Kidney (tissue), 14 donors: ENCODE results near the gene TTC23. TPM values are rescaled to one million over a fixed set of nuclear protein-coding genes. Genes with fewer than 3 reads are reported as not detected.

Experiments used
- DNase-seq, 5 donors: peaks; one replicate each; pipeline ENCODE4 v3.0.0-alpha.2; 2013 to 2020
- FAIRE-seq: peaks from 2 replicates; lab custom pipeline; 2012; peaks lifted over from hg19 to GRCh38; lab: Jason Lieb, UNC
- H3K27ac ChIP-seq, 2 donors: one replicate each; pipeline ENCODE4 v1.7.0; 2013; ENCODE audit warnings: low read depth in 2 of 2, low read length in 2 of 2, inconsistent platforms in 1 of 2
- H3K27me3 ChIP-seq: one replicate; pipeline ENCODE4 v1.7.1; 2013; ENCODE audit warnings: low read length, inconsistent platforms; ENCODE audit not compliant: control insufficient read depth, insufficient read depth
- H3K36me3 ChIP-seq, 3 donors: one replicate each; pipeline versions ENCODE4 v1.7.0 to v1.7.1; 2013; ENCODE audit warnings: low read length in 3 of 3, control low read depth in 1 of 3, inconsistent platforms in 1 of 3; ENCODE audit not compliant: insufficient read depth in 3 of 3, control insufficient read depth in 2 of 3
- H3K4me1 ChIP-seq, 3 donors: one replicate each; pipeline versions ENCODE4 v1.7.0 to v1.7.1; 2013; ENCODE audit warnings: low read length in 3 of 3, inconsistent platforms in 1 of 3, low read depth in 1 of 3; ENCODE audit not compliant: control insufficient read depth in 2 of 3, insufficient read depth in 2 of 3
- H3K4me3 ChIP-seq, 3 donors: one replicate each; pipeline versions ENCODE4 v1.7.0 to v1.8.1; 2013; ENCODE audit warnings: low read length in 3 of 3, control low read depth in 1 of 3, inconsistent platforms in 1 of 3
- H3K9ac ChIP-seq, 3 donors: one replicate each; pipeline versions ENCODE4 v1.7.0 to v1.7.1; 2013; ENCODE audit warnings: low read length in 3 of 3, control low read depth in 1 of 3, inconsistent platforms in 1 of 3
- H3K9me3 ChIP-seq, 3 donors: one replicate each; pipeline versions ENCODE4 v1.7.0 to v1.7.1; 2013; ENCODE audit warnings: low read length in 3 of 3, control low read depth in 1 of 3, inconsistent platforms in 1 of 3; ENCODE audit not compliant: control insufficient read depth in 2 of 3, insufficient read depth in 1 of 3
- CTCF ChIP-seq: IDR thresholded peaks from 3 replicates; pipeline ENCODE4 v1.5.1; 2012; ENCODE audit warnings: mild to moderate bottlenecking, moderate library complexity, borderline replicate concordance; ENCODE audit not compliant: insufficient read depth; ENCODE audit errors: extremely low read depth
- intact Hi-C: fragments of 100-400 bp; cut with DNase I; formaldehyde crosslinking; loops from one replicate; pipeline ENCODE4 v1.11.1; 2022
- polyA plus RNA-seq: library from polyadenylated mRNA; stranded (reverse); fragments of 350-450 nt; fragmentation: Illumina TruSeq; extraction: RNeasy Lipid Tissue Mini Kit (QIAGEN cat#74804); gene quantifications from one replicate; pipeline ENCODE4 v1.2.3, GENCODE V29; 2014; ENCODE audit warnings: low read depth, low replicate concordance; ENCODE audit not compliant: insufficient read depth
- total RNA-seq: library from RNA; stranded (reverse); fragmentation: NEBNext Ultra II Directional; extraction: Animal tissue kit (Norgen Biotek cat#: 25700); gene quantifications from one replicate; pipeline ENCODE4 v1.2.1, GENCODE V29; 2021
- donor health status: control.
- donor health status: control.
- donor health status: control.
- donor health status: control.
- donor health status: control.
- donor health status: DM: yes; HTN: yes; CAD: no.
- donor health status: Normal renal cell carcinoma (clear cell type).

Gene TTC23
- total and polyA plus RNA-seq, 2 donors from 2014 or later: 11.2 to 23.6 TPM

- Histone ChIP-seq H3K4me3 (no peak overlapping the region), H3K9me3 (no peaks in the 10 kb centered on the region), H3K36me3 (peaks cover 2 to 22% (median 14%) of the 10 kb centered on the region in 3 donors), H3K27ac (no peak overlapping the region), H3K27me3 (no peaks in the 10 kb centered on the region), H3K4me1 (no peaks in the 10 kb centered on the region), H3K9ac (no peak overlapping the region)
- FAIRE-seq (no peak), DNase-seq (no peak)
- intact Hi-C loops: no loop called here
- TF ChIP-seq CTCF: no peak
Measured at GRCh38 chr15:99163271-99164062, 85.9 kb downstream of the TTC23 start.

- Histone ChIP-seq H3K4me3 (no peak overlapping the region), H3K9me3 (no peaks in the 10 kb centered on the region), H3K4me1 (no peaks in the 10 kb centered on the region), H3K27me3 (no peaks in the 10 kb centered on the region), H3K9ac (no peak overlapping the region), H3K27ac (no peak overlapping the region), H3K36me3 (peaks cover 0 to 20% (median 15%) of the 10 kb centered on the region in 3 donors)
- DNase-seq: peak in 2 of 5 donors; percentile 18 to 56
- TF ChIP-seq CTCF: no peak
- intact Hi-C loops: no loop called here
- no peak for FAIRE-seq
Measured at GRCh38 chr15:99158626-99159412, 90.6 kb downstream of the TTC23 start.

GRCh38 chr15:99157456-99157855 is 91.9 kb downstream of the TTC23 start:
- no peak overlapping the region for H3K4me3 ChIP-seq
- DNase-seq: no peak
- no peak overlapping the region for H3K9ac ChIP-seq
- peaks cover 0 to 18% (median 13%) of the 10 kb centered on the region in 3 donors for H3K36me3 ChIP-seq
- H3K27ac ChIP-seq: no peak overlapping the region
- TF ChIP-seq CTCF: no peak
- H3K9me3 ChIP-seq: no peaks in the 10 kb centered on the region
- no peak for FAIRE-seq
- intact Hi-C loops: no loop called here
- no peaks in the 10 kb centered on the region for H3K4me1 ChIP-seq
- H3K27me3 ChIP-seq: no peaks in the 10 kb centered on the region
